HCT116 (cell line): Measurements from ENCODE around the gene UBXN10. TPM values are rescaled to one million over a fixed set of nuclear protein-coding genes. Genes with fewer than 3 reads are reported as not detected.

Experiments used
- ATAC-seq: fragments of 200-7000 bp; cut with Tn5 transposase; 2 replicates; pipeline ENCODE4 v1.9.1; 2020; ENCODE audit warnings: mild to moderate bottlenecking, moderate library complexity
- BruUV-seq: library from RNA; stranded (reverse); fragments of 400-500 nt; replicated peaks from 2 replicates; lab custom pipeline; 2021; lab: Mats Ljungman, UMichigan
- CTCF ChIA-PET: fragments of 300-600 bp; sonication (Branson Sonifier 250); formaldehyde crosslinking; loops from one replicate; lab custom pipeline; 2021; ENCODE audit warnings: antibody characterized with exemption; lab: Charles Lee
- POLR2A ChIA-PET: fragments of 300-600, 350-600 bp; sonication (Branson Sonifier 250); formaldehyde crosslinking; loops from one replicate; lab custom pipeline; 2021; ENCODE audit warnings: antibody characterized with exemption; lab: Charles Lee
- RAD21 ChIA-PET, 2 experiments: fragments of 300-600 bp; sonication (Branson Sonifier 250); formaldehyde crosslinking; loops; one replicate each; lab custom pipeline; 2023; ENCODE audit warnings: low total read pairs in 2 of 2; ENCODE audit not compliant: uncharacterized antibody in 2 of 2, unreplicated experiment in 2 of 2, low non-redundant PET in 1 of 2; lab: Charles Lee
- DNase-seq: peaks from one replicate; pipeline ENCODE4 v3.0.0-alpha.2; 2010; ENCODE audit warnings: low read depth, low spot score
- H2AFZ ChIP-seq: fragments of 200-600 bp; shearing (Covaris generic), sonication (generic); 2 replicates; pipeline ENCODE4 v1.6.1; 2017; ENCODE audit warnings: low read depth, mixed run types, mixed read lengths, antibody characterized with exemption, low read length; ENCODE audit not compliant: poor library complexity, severe bottlenecking
- H3K27ac ChIP-seq: 2 replicates; pipeline ENCODE4 v1.5.1; 2012; ENCODE audit warnings: low read depth, low read length
- H3K27me3 ChIP-seq: fragments of 200-600 bp; sonication (generic); 2 replicates; pipeline ENCODE4 v1.6.1; 2016; ENCODE audit warnings: mixed run types, low read length, mixed read lengths; ENCODE audit not compliant: insufficient read depth
- H3K36me3 ChIP-seq, 2 experiments: fragments of 200-500 bp in 1 of 2; fragments of 200-600 bp in 1 of 2; sonication (Bioruptor generic) in 1 of 2; sonication (generic) in 1 of 2; 2 replicates each; pipeline versions ENCODE4 v1.5.1 to v1.6.1; 2014 to 2016; ENCODE audit warnings: low read length in 2 of 2, inconsistent platforms in 1 of 2, mixed read lengths in 1 of 2, mixed run types in 1 of 2; ENCODE audit not compliant: insufficient read depth in 2 of 2, control insufficient read depth in 1 of 2
- H3K4me1 ChIP-seq, 2 experiments: fragments of 200-600 bp in 1 of 2; sonication (generic) in 1 of 2; 2 replicates each; pipeline versions ENCODE4 v1.5.1 to v1.6.1; 2012 to 2017; ENCODE audit warnings: low read length in 2 of 2, inconsistent platforms in 1 of 2, mild to moderate bottlenecking in 1 of 2, mixed read lengths in 1 of 2, mixed run types in 1 of 2, moderate library complexity in 1 of 2; ENCODE audit not compliant: insufficient read depth in 2 of 2, control insufficient read depth in 1 of 2
- H3K4me2 ChIP-seq: fragments of 200-600 bp; sonication (generic); 2 replicates; pipeline ENCODE4 v1.6.1; 2017; ENCODE audit warnings: mixed run types, low read length, mixed read lengths
- H3K4me3 ChIP-seq, 2 experiments: fragments of 200-600 bp in 1 of 2; sonication (generic) in 1 of 2; replicated peaks in 1 of 2; 2 replicates each; pipeline ENCODE4 v1.5.1; 2011 to 2016; ENCODE audit warnings: low read length in 2 of 2, control low read depth in 1 of 2, low read depth in 1 of 2, mild to moderate bottlenecking in 1 of 2, mixed read lengths in 1 of 2, mixed run types in 1 of 2
- H3K79me2 ChIP-seq: fragments of 200-600 bp; sonication (generic); 2 replicates; pipeline ENCODE4 v1.6.1; 2017; ENCODE audit warnings: mild to moderate bottlenecking, mixed run types, low read length, moderate library complexity, mixed read lengths; ENCODE audit not compliant: insufficient read depth
- H3K9ac ChIP-seq: fragments of 200-600 bp; sonication (generic); 2 replicates; pipeline ENCODE4 v1.6.1; 2016; ENCODE audit warnings: low read length, mixed read lengths
- H3K9me2 ChIP-seq: fragments of 200-600 bp; sonication (generic), shearing (Covaris generic); 2 replicates; pipeline ENCODE4 v1.6.1; 2017; ENCODE audit warnings: mixed run types, mild to moderate bottlenecking, moderate library complexity; ENCODE audit not compliant: insufficient read depth
- H3K9me3 ChIP-seq, 2 experiments: fragments of 200-500 bp in 1 of 2; fragments of 200-600 bp in 1 of 2; sonication (Bioruptor generic) in 1 of 2; sonication (generic) in 1 of 2; 2 replicates each; pipeline ENCODE4 v1.6.1; 2014 to 2017; ENCODE audit warnings: low read length in 2 of 2, mixed read lengths in 2 of 2, inconsistent platforms in 1 of 2, low read depth in 1 of 2, mild to moderate bottlenecking in 1 of 2, mixed run types in 1 of 2, moderate library complexity in 1 of 2; ENCODE audit not compliant: control insufficient read depth in 1 of 2, insufficient read depth in 1 of 2
- H4K20me1 ChIP-seq: fragments of 200-600 bp; sonication (generic), shearing (Covaris generic); 2 replicates; pipeline ENCODE4 v1.6.1; 2017; ENCODE audit warnings: mixed run types, mild to moderate bottlenecking, moderate library complexity; ENCODE audit not compliant: insufficient read depth
- ATF3 ChIP-seq: IDR thresholded peaks from 2 replicates; pipeline ENCODE4 v1.6.1; 2012
- CBX3 ChIP-seq: IDR thresholded peaks from 2 replicates; pipeline ENCODE4 v1.6.1; 2012; ENCODE audit warnings: low read depth
- CTCF ChIP-seq, 3 experiments: fragments of 200-600 bp in 1 of 3; sonication (generic) in 1 of 3; IDR thresholded peaks in 2 of 3; conservative IDR thresholded peaks in 1 of 3; 2 replicates each; pipeline ENCODE4 v1.5.1; 2012 to 2017; ENCODE audit warnings: low read depth in 2 of 3, low read length in 2 of 3, antibody characterized with exemption in 1 of 3, borderline replicate concordance in 1 of 3, control low read depth in 1 of 3, mild to moderate bottlenecking in 1 of 3, mixed read lengths in 1 of 3, mixed run types in 1 of 3, moderate library complexity in 1 of 3; ENCODE audit not compliant: insufficient read depth in 1 of 3
- EGR1 ChIP-seq: IDR thresholded peaks from 2 replicates; pipeline ENCODE4 v1.6.1; 2012; ENCODE audit warnings: low read depth
- EZH2phosphoT487 ChIP-seq: fragments of 200-600 bp; IDR thresholded peaks from 2 replicates; pipeline ENCODE4 v1.6.1; 2018; ENCODE audit warnings: antibody characterized with exemption, borderline replicate concordance
- JUND ChIP-seq: IDR thresholded peaks from 2 replicates; pipeline ENCODE4 v1.6.1; 2012
- MAX ChIP-seq: IDR thresholded peaks from 2 replicates; pipeline ENCODE4 v1.6.1; 2012
- POLR2A ChIP-seq: IDR thresholded peaks from 2 replicates; pipeline ENCODE4 v1.7.0; 2011; ENCODE audit warnings: borderline replicate concordance; ENCODE audit not compliant: insufficient read depth, insufficient read length; ENCODE audit errors: extremely low read depth
- POLR2AphosphoS5 ChIP-seq: IDR thresholded peaks from 2 replicates; pipeline ENCODE4 v1.6.1; 2011; ENCODE audit warnings: mild to moderate bottlenecking, low read depth, low read length, moderate library complexity
- REST ChIP-seq: IDR thresholded peaks from 2 replicates; pipeline ENCODE4 v1.6.1; 2012; ENCODE audit warnings: low read depth
- SIN3A ChIP-seq: IDR thresholded peaks from 2 replicates; pipeline ENCODE4 v1.6.1; 2012; ENCODE audit warnings: low read depth
- SP1 ChIP-seq: IDR thresholded peaks from 2 replicates; pipeline ENCODE4 v1.6.1; 2012; ENCODE audit warnings: low read depth
- TCF7L2 ChIP-seq: IDR thresholded peaks from 2 replicates; pipeline ENCODE4 v1.7.0; 2011; ENCODE audit warnings: borderline replicate concordance, inconsistent platforms; ENCODE audit not compliant: insufficient read depth, insufficient read length; ENCODE audit errors: extremely low read depth
- YY1 ChIP-seq: IDR thresholded peaks from 2 replicates; pipeline ENCODE4 v1.6.1; 2011; ENCODE audit warnings: low read length, low read depth, moderate library complexity, mild to moderate bottlenecking; ENCODE audit not compliant: insufficient replicate concordance; ENCODE audit errors: extremely low read depth
- ZFX ChIP-seq: fragments of 450-650 bp; IDR thresholded peaks from 2 replicates; pipeline ENCODE4 v1.6.1; 2017
- ZNF274 ChIP-seq: fragments of 200-500 bp; sonication (Bioruptor generic); IDR thresholded peaks from 2 replicates; pipeline ENCODE4 v1.6.1; 2014; ENCODE audit warnings: mild to moderate bottlenecking, low read depth, low read length, inconsistent platforms
- intact Hi-C: fragments of 100-400 bp; cut with micrococcal nuclease; formaldehyde crosslinking; loops from 2 replicates; pipeline ENCODE4 v1.10.0; 2022
- total RNA-seq: library from RNA; stranded (reverse); gene quantifications from one replicate; pipeline ENCODE4 v1.2.1, GENCODE V29; 2021; ENCODE audit not compliant: unreplicated experiment

The UBXN10 gene
- total RNA-seq, 1 experiment from 2014 or later = not detected

- no peak for TF ChIP-seq REST
- TF ChIP-seq TCF7L2 = no peak
- no peak for TF ChIP-seq POLR2A
- TF ChIP-seq YY1 = no peak
- no peak for TF ChIP-seq MAX
- TF ChIP-seq EZH2phosphoT487 = no peak
Measured at GRCh38 chr1:20167126-20167525, 18.8 kb upstream of the UBXN10 start (continued).

GRCh38 chr1:20168564-20169491, 17.1 kb upstream of the UBXN10 start:
- POLR2A ChIA-PET = no interaction called here
- H3K4me3 ChIP-seq = no peak overlapping the region
- BruUV-seq = no TSS peak
- H4K20me1 ChIP-seq = no peaks in the 10 kb centered on the region
- no peaks in the 10 kb centered on the region for H3K36me3 ChIP-seq
- intact Hi-C loops = loop anchor here (5.0 kb wide), 1 partner anchor 323 kb away; no protein-coding TSS in a partner anchor
- H3K9me3 ChIP-seq = no peaks in the 10 kb centered on the region
- ATAC-seq (no peak), DNase-seq (no peak)
- H3K79me2 ChIP-seq = no peaks in the 10 kb centered on the region
- no peak overlapping the region for H3K9ac ChIP-seq
- no peaks in the 10 kb centered on the region for H3K9me2 ChIP-seq
- peaks cover 0 to 10% of the 10 kb centered on the region in 2 experiments; a peak in 2 of 4 replicates for H3K4me1 ChIP-seq
- RAD21 ChIA-PET = no interaction called here
- H3K27me3 ChIP-seq = no peaks in the 10 kb centered on the region
- CTCF ChIA-PET = interaction anchor here (1.2 kb wide), 1 partner anchor 194 kb away, joined by 3 read pairs; no protein-coding TSS in a partner anchor
- H3K27ac ChIP-seq = no peak overlapping the region
- no peak overlapping the region for H3K4me2 ChIP-seq
- no peak overlapping the region for H2AFZ ChIP-seq
- TF ChIP-seq JUND (no peak), CBX3 (no peak), SP1 (no peak), YY1 (no peak), ATF3 (no peak), TCF7L2 (no peak), EZH2phosphoT487 (no peak), EGR1 (no peak), CTCF (IDR thresholded peaks at IDR 0.05 in 2 of 3, conservative IDR thresholded peaks at IDR 0.05 in 1 of 3; ENCODE audit: borderline replicate concordance in 1 of 3, insufficient read depth in 1 of 3, low read depth in 2 of 3, low read length in 2 of 3) (no peak), ZFX (no peak), SIN3A (no peak), POLR2A (no peak), POLR2AphosphoS5 (no peak), ZNF274 (no peak), MAX (no peak)
